T-helper 22 cell (primary cell): ENCODE results near the gene TRIM71.
"Not testable (repeated sequence)": the region's sequence is repeated elsewhere in the genome, so short reads cannot be mapped to it uniquely, and the experiment has no call there.

ENCODE experiments used
- DNase-seq: peaks from one replicate; pipeline ENCODE4 v3.0.0-alpha.2; 2020; ENCODE audit warnings: low read depth

Gene TRIM71

DNA sequence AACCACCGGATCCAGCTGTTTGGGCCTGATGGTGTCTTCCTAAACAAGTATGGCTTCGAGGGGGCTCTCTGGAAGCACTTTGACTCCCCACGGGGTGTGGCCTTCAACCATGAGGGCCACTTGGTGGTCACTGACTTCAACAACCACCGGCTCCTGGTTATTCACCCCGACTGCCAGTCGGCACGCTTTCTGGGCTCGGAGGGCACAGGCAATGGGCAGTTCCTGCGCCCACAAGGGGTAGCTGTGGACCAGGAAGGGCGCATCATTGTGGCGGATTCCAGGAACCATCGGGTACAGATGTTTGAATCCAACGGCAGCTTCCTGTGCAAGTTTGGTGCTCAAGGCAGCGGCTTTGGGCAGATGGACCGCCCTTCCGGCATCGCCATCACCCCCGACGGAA, 73.6 kb downstream of the TRIM71 start:
- DNase-seq = no peak

DNA sequence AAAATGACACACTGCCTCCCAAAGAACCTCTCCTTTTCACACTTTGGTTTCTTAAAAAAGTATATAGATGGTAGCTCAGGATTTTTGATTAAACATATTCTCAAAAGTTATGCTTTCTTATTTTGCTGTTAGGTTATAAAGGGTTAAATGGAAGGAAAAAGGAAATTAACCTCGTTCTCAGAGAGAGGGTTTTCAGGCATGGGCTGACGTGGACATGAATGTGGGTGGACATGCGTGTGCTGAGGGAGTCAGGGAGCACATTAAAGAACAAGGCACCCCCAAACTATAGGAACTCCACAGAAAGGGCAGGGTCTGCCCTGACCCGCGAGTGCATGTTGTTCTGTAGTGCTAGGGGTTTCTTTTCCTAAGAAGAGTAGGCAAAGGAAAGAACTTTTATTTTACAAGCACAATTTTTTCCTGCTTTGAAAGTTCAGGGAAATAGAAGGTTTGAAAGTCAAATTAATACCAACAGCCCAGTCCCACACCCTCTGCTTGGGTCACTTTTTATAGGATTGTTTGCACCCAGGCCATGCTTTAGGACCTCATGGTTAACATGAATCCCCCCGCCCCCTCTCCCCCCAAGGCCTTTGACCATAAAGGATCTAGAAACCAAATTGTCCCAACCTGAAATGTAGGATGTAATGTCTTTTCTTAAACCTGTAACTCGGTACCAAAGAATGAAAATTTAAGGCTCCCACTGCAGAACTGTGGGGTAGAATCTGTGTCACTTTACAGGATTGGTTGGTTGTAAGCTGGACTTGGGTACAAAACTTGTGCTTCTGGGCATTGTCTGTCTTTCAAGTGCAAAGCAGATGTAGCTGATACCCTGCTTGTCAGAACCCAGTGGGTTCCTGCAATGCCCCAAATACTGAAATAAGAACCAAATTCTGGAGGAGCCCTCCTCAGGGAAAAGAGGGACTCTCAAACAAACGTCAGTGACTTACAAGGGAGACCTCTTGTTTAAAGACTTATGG, 75.1 kb downstream of the TRIM71 start:
- DNase-seq = no peak

DNA sequence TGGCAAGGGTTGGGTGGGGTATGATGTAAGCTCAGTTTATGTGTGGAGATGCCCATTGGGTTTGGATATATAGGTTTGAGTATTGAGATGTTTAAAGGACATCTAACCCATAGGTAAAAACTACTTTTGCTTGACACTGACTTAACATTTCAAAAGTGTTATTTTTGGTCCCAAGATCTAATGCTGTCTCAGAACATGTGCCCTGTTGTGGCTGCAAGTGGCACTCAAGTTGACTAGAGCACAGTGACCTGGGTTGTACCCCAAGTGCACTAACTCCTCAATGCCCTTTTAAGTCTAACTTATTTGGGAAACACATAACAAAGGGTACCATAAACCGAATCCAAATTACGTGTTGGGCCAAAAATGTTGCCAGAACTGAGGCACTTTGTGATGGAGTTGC, 77.2 kb downstream of the TRIM71 start:
- DNase-seq = no peak

DNA sequence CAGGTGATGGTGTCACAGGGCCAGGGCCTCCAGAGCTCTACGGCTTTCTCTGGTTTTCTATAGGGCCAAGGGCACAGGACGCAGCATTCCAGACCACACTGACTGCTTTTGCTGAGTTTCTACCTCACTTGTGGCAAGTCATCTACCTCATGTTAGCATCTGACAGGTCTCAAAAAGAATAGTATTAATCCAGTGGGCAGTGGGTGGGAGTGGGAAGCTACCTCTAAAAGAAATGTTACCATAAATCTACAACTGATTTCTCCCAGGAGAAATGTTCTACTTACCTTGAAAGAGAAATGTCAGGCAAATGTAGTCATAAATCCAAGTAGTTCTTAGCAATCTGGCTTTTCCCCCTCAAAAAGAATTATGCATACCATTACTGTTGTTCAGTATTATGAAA, 77.9 kb downstream of the TRIM71 start:
- no peak for DNase-seq

DNA sequence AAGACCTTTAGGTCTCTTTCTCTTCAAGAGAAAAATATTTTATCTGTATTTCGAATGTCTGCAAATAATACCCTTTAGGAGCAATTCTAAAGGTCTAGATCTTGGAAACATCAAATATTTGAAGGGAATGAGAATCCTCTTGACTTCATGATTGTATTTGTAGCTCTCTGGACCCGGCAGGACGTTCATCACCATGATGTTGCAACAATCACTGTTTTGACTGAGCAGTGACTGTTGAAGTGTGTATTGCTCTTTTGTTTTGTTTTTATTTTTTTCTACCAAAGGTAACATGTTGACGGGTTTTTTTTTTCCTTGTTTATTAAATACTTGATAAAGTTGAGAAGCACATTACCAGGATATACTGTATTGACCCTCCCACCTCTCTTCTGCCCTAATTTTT, 78.3 kb downstream of the TRIM71 start:
- DNase-seq = no peak

DNA sequence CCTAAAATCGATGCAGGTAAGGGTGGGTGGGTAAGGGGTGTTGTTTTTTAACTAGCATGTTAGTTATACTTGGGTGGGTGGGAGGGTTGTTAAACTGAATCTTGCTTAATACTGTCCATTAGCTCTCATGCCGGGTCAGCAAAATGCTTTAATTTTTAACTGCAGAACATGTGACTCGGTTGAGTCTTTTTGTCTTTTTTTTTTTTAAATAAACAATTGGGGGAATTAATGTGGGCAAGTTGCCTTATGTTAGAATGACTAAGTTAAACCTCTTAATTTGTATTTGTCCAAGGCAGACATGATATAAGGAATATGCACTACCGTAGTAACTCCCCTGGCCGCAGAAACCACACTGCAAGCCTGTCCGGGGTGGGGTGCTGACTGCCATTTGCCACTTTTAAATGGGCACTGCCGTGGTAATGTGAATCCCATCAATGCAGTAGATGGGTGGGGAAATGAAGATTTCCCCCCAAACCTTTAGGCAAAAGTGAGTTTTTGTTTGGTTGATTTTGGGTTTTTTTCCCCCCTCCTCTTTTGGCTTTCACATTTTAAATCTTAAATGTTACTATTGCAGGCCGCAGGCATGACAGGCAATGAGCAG, 79.3 kb downstream of the TRIM71 start:
- no peak for DNase-seq

DNA sequence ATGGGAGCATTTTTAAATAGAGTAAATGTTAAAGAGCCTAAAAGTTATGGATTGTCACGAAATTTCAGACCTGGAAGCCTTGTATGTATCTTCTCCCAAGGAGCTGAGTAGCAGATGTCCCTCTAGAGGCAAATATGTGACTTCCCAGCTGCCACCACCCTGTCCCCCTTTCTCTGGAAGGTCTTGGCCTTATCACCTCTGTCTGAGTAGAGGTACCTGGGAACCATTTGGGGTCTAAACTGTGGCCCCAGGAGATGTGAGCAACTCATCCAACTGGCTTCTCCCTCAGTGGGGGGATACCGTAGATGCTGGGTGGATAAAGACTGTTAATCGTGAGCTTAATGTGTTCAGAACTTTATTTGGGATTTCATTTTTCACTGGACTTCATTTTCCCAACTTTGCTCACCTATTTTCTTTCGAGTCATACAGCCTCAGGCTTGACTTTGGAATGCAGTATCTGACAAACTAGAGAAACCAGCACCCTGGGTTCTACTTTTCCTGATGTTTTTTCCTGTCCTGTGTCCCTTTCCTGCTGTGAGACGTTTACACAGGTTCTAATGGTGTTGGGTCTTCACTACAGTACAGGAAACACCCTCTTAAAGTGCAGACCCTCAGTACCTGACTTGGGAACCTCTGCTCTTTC, 80.3 kb downstream of the TRIM71 start:
- DNase-seq = no peak

DNA sequence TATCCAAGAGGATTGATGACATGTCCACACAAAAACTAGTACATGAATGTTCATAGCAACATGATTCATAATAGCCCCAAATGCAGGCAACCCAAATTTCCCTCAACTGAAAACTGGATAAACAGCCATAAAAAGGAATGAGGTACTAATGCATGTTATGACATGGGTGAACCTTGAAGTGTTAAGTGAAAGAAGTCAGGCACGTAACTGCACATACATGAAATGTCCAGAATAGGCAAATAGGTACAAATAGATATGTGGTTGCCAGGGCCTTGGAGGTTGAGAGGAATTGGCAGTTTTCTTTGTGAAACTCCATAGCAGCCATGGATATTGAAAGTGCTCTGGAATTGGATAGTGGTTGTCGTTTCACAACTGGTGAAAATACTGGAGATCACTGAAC, 81.5 kb downstream of the TRIM71 start:
- no peak for DNase-seq

DNA sequence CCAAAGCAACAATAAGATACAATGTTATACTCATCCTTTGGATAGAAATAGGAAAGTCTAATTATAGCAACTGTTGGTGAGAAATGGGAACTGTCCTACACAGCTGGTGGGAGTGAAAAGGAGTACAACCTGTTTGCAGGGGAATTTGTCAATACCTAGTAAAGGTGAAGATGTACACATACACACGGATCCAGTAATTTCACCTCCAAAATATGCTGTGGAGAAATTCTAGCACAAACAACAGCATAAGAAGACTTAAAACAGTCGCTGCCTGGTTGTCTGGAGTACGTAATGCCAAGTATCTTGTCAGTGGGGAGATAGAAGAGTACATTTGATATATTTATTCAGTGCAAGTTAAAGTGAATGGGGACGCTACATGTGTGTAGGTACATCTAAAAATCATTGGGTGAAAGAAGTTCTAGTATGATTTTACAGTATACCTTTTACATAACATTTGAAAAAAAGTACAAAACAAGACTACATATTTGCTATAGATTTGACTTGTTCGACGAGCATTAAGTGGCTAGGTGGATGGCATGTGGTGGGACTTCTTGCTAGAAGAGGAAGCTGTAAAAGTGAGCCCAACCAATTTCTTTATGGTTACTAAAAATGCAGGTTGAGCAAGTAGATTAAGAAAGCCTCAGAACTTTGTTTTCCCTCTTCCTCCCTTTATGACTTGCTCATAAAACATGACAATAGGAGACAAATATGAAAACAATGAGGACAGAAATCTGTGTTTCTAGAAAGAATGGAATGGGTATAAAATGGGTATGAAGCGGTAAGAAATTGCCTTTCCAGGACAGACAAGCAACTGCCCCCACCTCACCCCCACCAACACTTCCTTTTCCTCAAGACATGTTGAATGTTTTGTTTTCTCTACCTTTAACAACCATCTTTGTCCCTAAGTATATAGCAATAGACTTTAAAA, 83.5 kb downstream of the TRIM71 start:
- DNase-seq = no peak

DNA sequence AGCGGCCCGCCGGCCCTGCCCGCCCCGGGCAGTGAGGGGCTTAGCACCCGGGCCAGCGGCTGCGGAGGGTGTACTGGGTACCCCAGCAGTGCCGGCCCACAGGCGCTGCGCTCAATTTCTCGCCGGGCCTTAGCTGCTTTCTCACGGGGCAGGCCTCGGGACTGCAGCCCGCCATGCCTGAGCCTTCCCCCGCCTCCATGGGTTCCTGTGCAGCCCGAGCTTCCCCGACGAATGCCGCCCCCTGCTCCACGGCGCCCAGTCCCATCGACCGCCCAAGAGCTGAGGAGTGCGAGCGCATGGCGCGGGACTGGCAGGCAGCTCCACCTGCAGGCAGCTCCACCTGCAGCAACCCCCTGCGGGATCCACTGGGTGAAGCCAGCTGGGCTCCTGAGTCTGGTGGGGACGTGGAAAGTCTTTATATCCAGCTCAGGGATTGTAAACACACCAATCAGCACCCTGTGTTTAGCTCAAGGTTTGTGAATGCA, 85.1 kb downstream of the TRIM71 start:
- DNase-seq = not testable (repeated sequence)

DNA sequence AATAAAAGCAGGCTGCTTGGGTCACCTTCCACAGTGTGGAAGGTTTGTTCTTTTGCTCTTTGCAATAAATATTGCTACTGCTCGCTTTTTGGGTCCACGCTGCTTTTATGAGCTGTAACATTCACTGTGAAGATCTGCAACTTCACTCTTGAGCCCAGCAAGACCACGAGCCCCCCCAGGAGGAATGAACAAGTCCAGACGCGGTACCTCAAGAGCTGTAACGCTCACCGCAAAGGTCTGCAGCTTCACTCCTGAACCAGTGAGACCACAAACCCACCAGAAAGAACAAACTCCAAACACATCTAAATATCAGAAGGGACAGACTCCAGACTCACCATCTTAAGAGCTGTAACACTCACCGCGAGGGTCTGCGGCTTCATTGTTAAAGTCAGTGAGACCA, 86.2 kb downstream of the TRIM71 start:
- no peak for DNase-seq

DNA sequence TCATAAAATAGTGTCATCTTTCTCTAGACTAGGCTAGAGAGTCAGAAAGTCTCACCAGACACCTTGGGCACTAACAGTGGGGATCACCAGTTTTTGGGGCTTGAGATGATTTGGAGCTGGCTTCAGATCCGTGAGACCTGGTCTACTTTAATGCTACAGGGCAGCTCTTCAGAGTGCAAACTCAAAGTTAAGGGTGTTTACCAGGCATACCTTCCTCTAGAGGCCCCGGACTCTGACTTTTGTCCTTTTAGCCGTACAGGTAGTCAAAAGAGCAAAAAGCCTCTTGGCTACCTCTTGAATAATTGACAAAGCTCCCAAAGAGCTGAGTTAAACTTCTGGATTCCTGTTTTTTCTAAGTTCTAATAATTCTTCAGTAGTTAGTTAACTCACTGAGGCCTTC, 92.2 kb downstream of the TRIM71 start:
- no peak for DNase-seq

DNA sequence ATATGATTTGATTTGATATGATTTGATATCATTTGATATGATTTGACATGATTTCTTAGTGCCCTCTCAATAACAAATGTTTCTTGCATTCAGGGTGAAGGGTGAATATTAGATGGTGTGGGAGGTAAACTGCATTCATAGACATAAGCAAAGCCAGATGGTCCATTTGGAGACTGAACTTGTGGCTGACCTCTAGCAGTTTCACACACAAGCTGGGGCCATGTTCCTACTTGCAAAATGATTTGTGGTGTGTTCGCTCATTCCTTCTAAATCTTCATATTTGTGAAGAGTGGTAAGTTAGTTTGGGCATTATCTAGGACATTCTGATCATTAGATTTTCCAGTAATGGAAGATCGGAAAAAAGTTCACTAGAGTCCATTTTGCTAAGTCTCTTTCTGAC, 93.2 kb downstream of the TRIM71 start:
- DNase-seq = no peak

DNA sequence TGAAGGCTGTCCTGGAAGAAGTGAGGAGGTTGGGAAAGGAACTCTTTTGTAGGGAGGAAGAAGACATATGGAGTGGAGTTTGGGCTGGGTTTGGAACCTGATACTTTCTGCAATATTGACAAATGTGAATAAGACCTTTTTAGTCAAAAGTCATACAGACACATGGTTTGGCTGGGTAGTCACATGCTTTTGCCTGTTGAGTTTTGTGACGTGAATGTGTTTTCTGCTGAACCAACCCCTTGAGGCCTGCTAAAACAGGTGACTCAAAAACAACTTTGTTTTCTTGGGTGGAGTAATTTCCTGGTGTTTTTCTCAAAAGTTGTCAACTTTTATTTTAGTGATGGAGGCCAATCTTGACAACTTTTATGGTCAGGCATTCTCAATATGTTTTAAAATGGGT, 94.2 kb downstream of the TRIM71 start:
- DNase-seq = no peak

DNA sequence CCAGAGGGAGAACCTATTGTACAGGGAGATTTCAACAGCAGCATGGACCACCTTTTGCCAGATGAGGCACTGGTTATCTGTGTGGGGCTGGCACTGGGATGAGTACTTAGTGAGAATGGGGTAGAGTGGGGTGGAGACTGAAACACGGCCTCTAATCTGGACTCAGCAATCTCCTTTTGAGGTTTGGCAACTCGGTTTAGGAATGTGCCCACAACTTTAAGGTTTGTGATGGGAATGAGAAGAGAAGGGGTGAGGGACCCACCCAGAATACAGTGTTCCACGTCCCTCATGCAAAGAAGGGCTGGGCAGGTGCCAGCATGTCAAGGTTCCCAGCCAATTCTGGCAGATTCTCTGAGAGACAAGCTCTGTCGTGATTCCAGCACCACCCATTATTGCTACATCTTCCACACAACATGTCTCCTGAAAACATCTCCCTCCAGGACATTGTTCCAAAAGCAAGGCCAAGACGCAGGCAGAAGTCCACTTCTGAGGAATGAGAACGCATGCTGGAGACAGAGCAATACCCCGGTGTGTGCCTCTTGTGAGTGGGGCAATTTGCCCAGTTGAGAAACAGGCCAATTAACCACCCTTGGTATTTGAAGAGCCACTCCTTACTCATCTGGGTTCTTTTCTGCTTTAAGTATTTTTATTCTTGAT, 96.1 kb downstream of the TRIM71 start:
- no peak for DNase-seq

DNA sequence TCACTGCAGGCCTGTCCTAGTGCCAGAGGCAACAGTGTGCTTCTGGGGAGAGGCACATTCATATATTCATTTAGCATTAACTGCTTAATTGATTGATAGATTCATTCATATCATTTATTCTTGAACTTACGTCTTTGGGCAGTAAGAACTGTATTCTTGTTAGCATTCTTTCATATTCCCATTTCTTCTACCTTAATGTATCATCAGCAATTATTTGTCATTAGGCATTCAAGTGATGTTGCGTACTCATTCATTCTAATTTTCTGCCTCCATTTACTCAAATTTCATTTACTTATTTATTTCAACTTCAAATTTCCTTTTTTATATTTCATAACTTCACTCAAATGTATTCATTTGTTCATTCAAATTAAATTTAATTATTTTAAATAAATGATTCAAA, 102.1 kb downstream of the TRIM71 start:
- no peak for DNase-seq

DNA sequence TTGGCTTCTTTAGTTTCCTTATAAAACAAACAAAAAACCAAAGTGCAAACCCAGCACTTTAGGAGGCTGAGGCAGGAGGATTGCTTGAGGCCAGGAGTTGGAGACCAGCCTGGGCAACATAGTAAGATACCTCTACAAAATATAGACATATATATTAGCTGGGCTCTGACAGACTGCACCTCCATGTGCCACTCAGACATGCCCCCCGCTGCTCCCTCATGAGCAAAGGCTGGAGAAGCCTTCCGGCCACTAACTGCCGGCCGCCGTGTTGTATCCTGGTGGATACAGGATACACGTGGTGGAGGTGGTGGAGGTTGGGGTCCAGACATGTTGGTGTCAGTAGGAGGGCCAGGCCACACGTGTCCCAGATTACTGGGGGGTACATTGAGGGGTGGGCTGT, 104.3 kb downstream of the TRIM71 start:
- DNase-seq = no peak

DNA sequence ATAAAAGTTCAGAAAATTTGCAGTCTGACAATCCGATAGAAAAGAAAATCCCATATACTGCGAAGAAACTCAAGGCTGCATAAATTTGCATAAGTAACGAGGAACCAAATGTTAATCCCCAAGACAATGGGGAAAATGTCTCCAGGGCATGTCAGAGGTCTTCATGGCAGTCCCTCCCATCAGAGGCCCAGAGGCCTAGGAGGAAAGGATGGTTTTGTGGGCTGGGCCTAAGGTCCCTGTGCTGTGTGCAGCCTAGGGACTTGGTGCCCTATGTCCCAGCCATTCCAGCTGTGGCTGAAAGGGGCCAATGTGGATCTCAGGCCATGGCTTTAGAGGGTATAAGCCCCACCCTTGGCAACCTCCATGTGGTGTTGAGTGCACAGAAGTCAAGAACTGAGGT, 112.4 kb downstream of the TRIM71 start:
- no peak for DNase-seq

DNA sequence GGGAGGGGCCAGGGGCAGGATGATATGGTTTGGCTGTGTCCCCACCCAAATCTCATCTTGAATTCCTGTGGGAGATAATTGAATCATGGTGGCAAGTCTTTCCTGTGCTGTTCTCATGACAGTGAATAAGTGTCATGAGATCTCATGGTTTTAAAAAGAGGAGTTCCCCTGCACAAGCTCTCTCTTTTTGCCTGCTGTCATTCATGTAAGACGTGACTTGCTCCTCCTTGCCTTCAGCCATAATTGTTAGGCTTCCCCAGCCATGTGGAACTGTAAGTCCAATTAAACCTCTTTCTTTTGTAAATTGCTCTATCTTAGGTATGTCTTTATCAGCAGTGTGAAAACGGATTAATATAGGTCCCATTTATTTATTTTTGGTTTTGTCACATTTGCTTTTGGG, 113.5 kb downstream of the TRIM71 start:
- DNase-seq = not testable (repeated sequence)

DNA sequence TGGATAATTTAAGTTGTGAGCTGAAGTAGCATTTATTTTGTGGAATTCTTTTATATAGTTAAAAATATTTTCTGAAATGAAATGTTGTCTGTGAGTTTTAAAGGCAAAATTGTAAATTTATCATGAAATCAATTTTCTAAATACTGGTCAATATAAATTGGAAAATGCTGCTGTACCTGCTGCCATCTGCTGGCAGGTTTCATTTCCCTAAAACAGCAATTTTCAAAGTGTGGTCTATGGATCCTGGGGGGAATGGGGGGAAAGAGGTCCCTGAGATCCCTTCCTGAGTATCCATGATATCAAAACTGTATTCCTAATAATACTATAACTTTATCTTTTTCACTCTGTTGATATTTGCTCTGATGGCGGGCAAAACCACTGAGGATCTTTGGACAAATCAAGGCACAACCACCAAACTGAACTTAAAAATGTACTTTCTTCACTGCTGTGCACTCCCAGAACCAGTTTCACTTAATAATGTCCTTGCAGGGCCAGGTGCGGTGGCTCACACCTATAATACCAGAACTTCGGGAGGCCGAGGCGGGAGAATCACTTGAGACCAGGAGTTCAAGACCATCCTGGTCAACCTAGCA, 116.4 kb downstream of the TRIM71 start:
- no peak for DNase-seq

DNA sequence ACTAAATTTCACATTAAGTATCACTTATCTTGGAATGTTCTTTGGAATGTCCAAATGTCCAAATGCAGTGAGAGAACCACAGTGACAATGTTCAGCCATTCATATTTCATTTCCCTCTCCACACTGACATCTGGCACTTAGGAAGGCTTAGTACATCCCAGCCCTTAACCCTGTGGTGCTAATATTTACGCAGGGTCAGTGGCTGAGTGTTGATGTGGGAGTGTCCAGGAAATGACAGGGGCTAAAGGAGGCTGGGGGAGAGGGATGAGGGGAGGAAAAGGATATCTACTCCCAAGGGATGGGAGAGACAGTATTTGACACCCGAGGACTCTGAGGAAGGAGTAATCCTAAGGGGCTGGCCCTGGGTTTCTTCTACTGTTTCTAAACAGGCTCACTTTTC, 119.5 kb downstream of the TRIM71 start:
- DNase-seq = no peak
